Activated naive CD4-positive, alpha-beta T cell treated with anti-CD3 and anti-CD28 coated beads, Interleukin-2, amount 50 U/mL, for 16 hours (primary cell): ENCODE measurements around the gene FGF2.
A peak's percentile ranks its signal among the peaks of the same experiment; 100 is the strongest.
"Not testable (repeated sequence)": the region's sequence is repeated elsewhere in the genome, so short reads cannot be mapped to it uniquely, and the experiment has no call there.

ENCODE experiments used
- DNase-seq: peaks from one replicate; pipeline ENCODE4 v3.0.0-alpha.2; 2020

The FGF2 gene

GRCh38 chr4:122826553-122827257 lies at the start of gene FGF2:
TSS of gene FGF2 (plus strand) at chr4:122826831. CDS start at chr4:122827175, 344 bp downstream.
- DNase-seq: peak; percentile 21

GRCh38 chr4:122776916-122777315 lies 49.7 kb upstream of the FGF2 start:
- no peak for DNase-seq

- DNase-seq: no peak
These were observed 48.6 kb upstream of the FGF2 start for GRCh38 chr4:122777846-122778673.

- DNase-seq: no peak
These were observed 45.1 kb upstream of the FGF2 start for GRCh38 chr4:122781486-122781885.

- DNase-seq: no peak
These were observed 43.1 kb upstream of the FGF2 start for GRCh38 chr4:122783301-122784215.

- no peak for DNase-seq
These were observed 42.4 kb upstream of the FGF2 start for GRCh38 chr4:122784261-122784660.

GRCh38 chr4:122785099-122785498 lies 41.5 kb upstream of the FGF2 start:
- DNase-seq: no peak

GRCh38 chr4:122786296-122786695 lies 40.3 kb upstream of the FGF2 start:
- peak; percentile 13 for DNase-seq

GRCh38 chr4:122786920-122787319 lies 39.7 kb upstream of the FGF2 start:
- DNase-seq: not testable (repeated sequence)

- DNase-seq: no peak
These were observed 38.7 kb upstream of the FGF2 start for GRCh38 chr4:122787940-122788339.

- DNase-seq: no peak
These were observed 37.7 kb upstream of the FGF2 start for GRCh38 chr4:122788935-122789334.

- no peak for DNase-seq
These were observed 32.8 kb upstream of the FGF2 start for GRCh38 chr4:122793811-122794210.

GRCh38 chr4:122796801-122797404 lies 29.7 kb upstream of the FGF2 start:
- no peak for DNase-seq

- DNase-seq: no peak
These were observed 29.1 kb upstream of the FGF2 start for GRCh38 chr4:122797405-122798094.

GRCh38 chr4:122798101-122798500 lies 28.5 kb upstream of the FGF2 start:
- no peak for DNase-seq

- DNase-seq: no peak
These were observed 27.7 kb upstream of the FGF2 start for GRCh38 chr4:122798917-122799316.

GRCh38 chr4:122803788-122804208 lies 22.8 kb upstream of the FGF2 start:
- DNase-seq: no peak

- no peak for DNase-seq
These were observed 19.5 kb upstream of the FGF2 start for GRCh38 chr4:122806981-122807679.

GRCh38 chr4:122810669-122811068 lies 16.0 kb upstream of the FGF2 start:
- no peak for DNase-seq

- not testable (repeated sequence) for DNase-seq
These were observed 14.8 kb upstream of the FGF2 start for GRCh38 chr4:122811781-122812180.

GRCh38 chr4:122812823-122813222 lies 13.8 kb upstream of the FGF2 start:
- not testable (repeated sequence) for DNase-seq
